Choroid plexus epithelial cell (primary cell): ENCODE measurements around the gene ETV3L.

Experiments used
- DNase-seq: peaks from one replicate; pipeline ENCODE4 v3.0.0-alpha.2; 2010; ENCODE audit warnings: low read depth
- H3K4me3 ChIP-seq: 2 replicates; pipeline ENCODE4 v1.5.1; 2011; ENCODE audit warnings: low read depth, mild to moderate bottlenecking, control low read depth, low read length, moderate library complexity
- CTCF ChIP-seq: conservative IDR thresholded peaks from 2 replicates; pipeline ENCODE4 v1.5.1; 2011; ENCODE audit warnings: low read depth, mild to moderate bottlenecking, control low read depth, inconsistent platforms, low read length, moderate library complexity

The ETV3L gene

GRCh38 chr1:157115851-157116736, 16.5 kb upstream of the ETV3L start:
- no peak for DNase-seq
- no peak for TF ChIP-seq CTCF
- no peak overlapping the region for H3K4me3 ChIP-seq

- TF ChIP-seq CTCF, result no peak
- H3K4me3 ChIP-seq, result no peak overlapping the region
- no peak for DNase-seq
These were observed 15.8 kb upstream of the ETV3L start for GRCh38 chr1:157115429-157115838.

- no peak for DNase-seq
- TF ChIP-seq CTCF, result no peak
- no peak overlapping the region for H3K4me3 ChIP-seq
These were observed 14.8 kb upstream of the ETV3L start for GRCh38 chr1:157114183-157115121.

- no peak overlapping the region for H3K4me3 ChIP-seq
- TF ChIP-seq CTCF, result no peak
- no peak for DNase-seq
These were observed 14.0 kb upstream of the ETV3L start for GRCh38 chr1:157113631-157114030.

- TF ChIP-seq CTCF, result no peak
- DNase-seq, result no peak
- H3K4me3 ChIP-seq, result no peak overlapping the region
These were observed 13.5 kb upstream of the ETV3L start for GRCh38 chr1:157113106-157113505.

- H3K4me3 ChIP-seq, result no peak overlapping the region
- TF ChIP-seq CTCF, result no peak
- no peak for DNase-seq
These were observed 12.7 kb upstream of the ETV3L start for GRCh38 chr1:157112186-157112867.
